Measurements from ENCODE around the gene SEC14L5.

DNA sequence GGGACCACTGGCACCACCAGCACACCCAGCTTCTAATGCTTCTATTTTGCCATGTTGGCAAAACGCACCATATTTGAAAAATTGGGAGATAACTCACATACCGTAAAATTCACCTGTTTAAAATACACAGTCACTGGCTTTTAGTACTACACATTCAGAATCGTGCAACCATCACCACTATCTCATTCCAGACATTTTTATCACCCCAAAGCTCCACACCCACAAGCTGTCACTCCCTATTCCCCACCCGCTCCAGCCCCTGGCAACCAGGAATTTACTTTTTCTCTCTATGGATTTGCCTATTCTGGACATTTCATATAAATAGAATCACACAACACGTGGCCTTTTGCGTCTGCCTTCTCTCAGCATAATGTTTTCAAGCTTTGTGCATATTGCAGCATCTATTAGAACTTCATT, 46.2 kb upstream of the SEC14L5 start:
- TF ChIP-seq, protein P1, sequence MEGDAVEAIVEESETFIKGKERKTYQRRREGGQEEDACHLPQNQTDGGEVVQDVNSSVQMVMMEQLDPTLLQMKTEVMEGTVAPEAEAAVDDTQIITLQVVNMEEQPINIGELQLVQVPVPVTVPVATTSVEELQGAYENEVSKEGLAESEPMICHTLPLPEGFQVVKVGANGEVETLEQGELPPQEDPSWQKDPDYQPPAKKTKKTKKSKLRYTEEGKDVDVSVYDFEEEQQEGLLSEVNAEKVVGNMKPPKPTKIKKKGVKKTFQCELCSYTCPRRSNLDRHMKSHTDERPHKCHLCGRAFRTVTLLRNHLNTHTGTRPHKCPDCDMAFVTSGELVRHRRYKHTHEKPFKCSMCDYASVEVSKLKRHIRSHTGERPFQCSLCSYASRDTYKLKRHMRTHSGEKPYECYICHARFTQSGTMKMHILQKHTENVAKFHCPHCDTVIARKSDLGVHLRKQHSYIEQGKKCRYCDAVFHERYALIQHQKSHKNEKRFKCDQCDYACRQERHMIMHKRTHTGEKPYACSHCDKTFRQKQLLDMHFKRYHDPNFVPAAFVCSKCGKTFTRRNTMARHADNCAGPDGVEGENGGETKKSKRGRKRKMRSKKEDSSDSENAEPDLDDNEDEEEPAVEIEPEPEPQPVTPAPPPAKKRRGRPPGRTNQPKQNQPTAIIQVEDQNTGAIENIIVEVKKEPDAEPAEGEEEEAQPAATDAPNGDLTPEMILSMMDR (IDR thresholded peaks at IDR 0.05; ENCODE audit: poor library complexity), result no peak
- TF ChIP-seq EZH2phosphoT487 (IDR thresholded peaks at IDR 0.05; ENCODE audit: low read depth, severe bottlenecking, unreplicated experiment) (no peak), EZH2 (IDR thresholded peaks at IDR 0.05; ENCODE audit: borderline replicate concordance) (no peak)
